Nephron (organoid): Measurements from ENCODE around the gene SNX18.

Source experiments
- H3K27ac Mint-ChIP-seq, 3 experiments: 2 replicates each; pipeline ENCODE4 v1.8.0; 2020; ENCODE audit warnings: mixed read lengths in 3 of 3, mild to moderate bottlenecking in 2 of 3, moderate library complexity in 1 of 3
- H3K27me3 Mint-ChIP-seq: 2 replicates; pipeline ENCODE4 v1.8.0; 2021; ENCODE audit warnings: low read depth, mild to moderate bottlenecking, moderate library complexity, mixed read lengths
- H3K36me3 Mint-ChIP-seq: 2 replicates; pipeline ENCODE4 v1.8.0; 2020; ENCODE audit warnings: low read depth, mixed read lengths
- H3K4me1 Mint-ChIP-seq: 2 replicates; pipeline ENCODE4 v1.8.0; 2020; ENCODE audit warnings: mixed read lengths
- H3K4me3 Mint-ChIP-seq, 3 experiments: 2 replicates each; pipeline ENCODE4 v1.8.0; 2020; ENCODE audit warnings: mild to moderate bottlenecking in 3 of 3, mixed read lengths in 3 of 3, moderate library complexity in 2 of 3
- H3K9me3 Mint-ChIP-seq: 2 replicates; pipeline ENCODE4 v1.8.0; 2020; ENCODE audit warnings: mixed read lengths
- TF ChIP-seq, protein P1 (sequence below), 3 experiments: fragments of 200-600 bp; sonication (generic); IDR thresholded peaks; one replicate each; pipeline ENCODE4 v1.5.0; 2021; ENCODE audit warnings: antibody characterized with exemption in 3 of 3; ENCODE audit not compliant: unreplicated experiment in 3 of 3

SNX18 gene

DNA sequence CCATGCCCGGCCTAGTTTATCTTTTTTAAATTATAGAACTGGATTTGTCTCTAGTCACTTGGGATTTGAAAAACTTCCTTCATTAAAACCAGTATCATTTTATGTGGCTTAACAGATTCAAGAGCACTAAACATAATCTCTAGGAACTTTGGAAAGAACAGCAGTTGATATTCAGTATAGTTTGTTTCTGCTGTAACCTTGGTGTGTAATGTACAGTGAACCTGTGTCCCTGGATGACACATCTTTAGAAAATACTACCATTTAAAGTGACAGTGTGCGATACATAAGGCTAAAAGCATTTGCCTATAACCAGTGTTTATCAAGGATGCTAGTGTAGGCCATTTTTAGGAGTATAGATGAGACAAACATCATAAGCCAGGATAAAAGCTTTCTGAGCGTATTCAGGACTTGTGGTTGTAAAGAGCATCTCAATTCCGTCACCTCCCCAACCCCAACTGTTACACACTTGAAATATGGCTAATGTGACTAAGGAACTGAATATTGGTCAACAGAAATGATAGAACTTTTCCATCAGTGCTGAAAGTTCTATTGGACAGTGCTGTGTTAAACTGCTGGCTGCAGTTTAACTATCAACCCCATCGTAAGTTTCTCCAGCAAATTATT, 4.4 kb downstream of the SNX18 start:
- no peaks in the 10 kb centered on the region for H3K27me3 Mint-ChIP-seq
- TF ChIP-seq, protein P1, sequence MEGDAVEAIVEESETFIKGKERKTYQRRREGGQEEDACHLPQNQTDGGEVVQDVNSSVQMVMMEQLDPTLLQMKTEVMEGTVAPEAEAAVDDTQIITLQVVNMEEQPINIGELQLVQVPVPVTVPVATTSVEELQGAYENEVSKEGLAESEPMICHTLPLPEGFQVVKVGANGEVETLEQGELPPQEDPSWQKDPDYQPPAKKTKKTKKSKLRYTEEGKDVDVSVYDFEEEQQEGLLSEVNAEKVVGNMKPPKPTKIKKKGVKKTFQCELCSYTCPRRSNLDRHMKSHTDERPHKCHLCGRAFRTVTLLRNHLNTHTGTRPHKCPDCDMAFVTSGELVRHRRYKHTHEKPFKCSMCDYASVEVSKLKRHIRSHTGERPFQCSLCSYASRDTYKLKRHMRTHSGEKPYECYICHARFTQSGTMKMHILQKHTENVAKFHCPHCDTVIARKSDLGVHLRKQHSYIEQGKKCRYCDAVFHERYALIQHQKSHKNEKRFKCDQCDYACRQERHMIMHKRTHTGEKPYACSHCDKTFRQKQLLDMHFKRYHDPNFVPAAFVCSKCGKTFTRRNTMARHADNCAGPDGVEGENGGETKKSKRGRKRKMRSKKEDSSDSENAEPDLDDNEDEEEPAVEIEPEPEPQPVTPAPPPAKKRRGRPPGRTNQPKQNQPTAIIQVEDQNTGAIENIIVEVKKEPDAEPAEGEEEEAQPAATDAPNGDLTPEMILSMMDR (IDR thresholded peaks at IDR 0.05; ENCODE audit: unreplicated experiment in 3 of 3): no peak
- H3K4me3 Mint-ChIP-seq: peak overlapping the region; percentile 53 to 76 (median 71)
- H3K9me3 Mint-ChIP-seq: no peaks in the 10 kb centered on the region
- H3K36me3 Mint-ChIP-seq: peaks cover 22% of the 10 kb centered on the region
- peaks cover 56% of the 10 kb centered on the region for H3K4me1 Mint-ChIP-seq
- H3K27ac Mint-ChIP-seq: peak overlapping the region in 2 of 3 experiments; percentile 44 to 53

DNA sequence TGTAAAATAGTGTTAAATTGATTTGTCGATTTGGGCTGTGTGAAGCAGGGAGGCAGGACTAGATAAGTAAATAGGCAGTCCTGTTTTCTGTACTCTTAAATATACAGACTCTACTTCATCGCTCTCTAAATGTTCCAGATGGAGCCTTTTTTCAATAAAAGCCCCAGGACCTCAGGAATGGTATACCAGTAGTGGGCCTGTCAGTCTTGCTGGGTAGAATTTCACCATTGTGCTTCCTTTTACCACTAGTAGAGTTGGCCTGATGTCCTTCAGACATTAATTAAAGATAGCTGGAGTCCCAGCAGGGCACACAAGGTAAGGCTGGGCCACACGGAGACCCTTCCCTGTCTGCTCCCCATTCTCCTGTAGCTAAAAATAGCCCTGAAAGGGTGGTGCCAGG, 6.0 kb downstream of the SNX18 start:
- H3K9me3 Mint-ChIP-seq: no peaks in the 10 kb centered on the region
- peak overlapping the region in 2 of 3 experiments; percentile 55 for H3K4me3 Mint-ChIP-seq
- H3K36me3 Mint-ChIP-seq: peaks cover 21% of the 10 kb centered on the region
- H3K4me1 Mint-ChIP-seq: peaks cover 52% of the 10 kb centered on the region
- no peaks in the 10 kb centered on the region for H3K27me3 Mint-ChIP-seq
- TF ChIP-seq, protein P1 (IDR thresholded peaks at IDR 0.05; ENCODE audit: unreplicated experiment in 3 of 3): no peak
- peak overlapping the region in 1 of 3 experiments; percentile 25 for H3K27ac Mint-ChIP-seq

DNA sequence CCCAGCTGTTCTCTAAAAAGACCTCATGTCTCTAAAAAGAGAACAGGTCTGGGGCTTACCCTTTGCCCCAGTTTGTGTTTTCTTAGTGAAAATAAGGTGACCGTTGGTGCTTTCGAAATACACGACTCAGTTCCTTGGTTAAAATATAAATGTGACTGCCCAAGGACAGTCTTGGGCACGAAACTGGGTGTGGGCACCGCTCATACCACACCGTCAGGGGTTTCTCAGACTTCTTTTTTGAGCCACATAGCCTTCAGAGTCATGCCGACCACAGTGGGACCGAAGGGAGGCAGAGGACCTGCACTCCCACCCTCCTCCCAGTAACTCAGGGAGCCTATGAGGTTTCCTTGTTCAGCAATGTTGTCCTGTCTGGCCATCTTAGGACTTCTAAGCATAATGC, 6.5 kb downstream of the SNX18 start:
- Mint-ChIP-seq H3K36me3 (peaks cover 16% of the 10 kb centered on the region), H3K27me3 (no peaks in the 10 kb centered on the region), H3K4me1 (peaks cover 46% of the 10 kb centered on the region), H3K27ac (peak overlapping the region; percentile 23 to 72 (median 68)), H3K4me3 (peak overlapping the region; percentile 33 to 51 (median 45)), H3K9me3 (no peaks in the 10 kb centered on the region)
- TF ChIP-seq, protein P1 (IDR thresholded peaks at IDR 0.05; ENCODE audit: unreplicated experiment in 3 of 3): no peak

DNA sequence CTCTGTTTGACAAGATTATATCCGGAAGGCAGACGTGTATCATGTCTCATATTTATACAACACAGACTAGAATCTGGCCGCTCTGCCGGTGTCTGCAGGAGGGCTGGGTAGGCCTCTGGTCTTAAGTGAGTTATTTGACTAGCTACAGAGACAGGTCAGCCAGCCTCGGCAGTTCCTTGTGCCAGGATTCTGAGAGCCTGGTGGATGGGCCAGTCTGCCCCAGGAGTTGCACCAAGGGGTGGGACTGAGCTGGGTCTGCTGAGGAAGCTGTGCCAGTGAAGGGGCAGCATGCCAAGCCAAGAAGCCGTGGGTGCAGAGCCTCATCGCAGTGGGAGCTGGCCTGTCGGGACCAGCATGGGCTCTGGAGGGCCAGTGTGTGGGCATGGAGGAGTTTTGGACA, 7.1 kb downstream of the SNX18 start:
- peak overlapping the region in 2 of 3 experiments; percentile 43 to 45 for H3K4me3 Mint-ChIP-seq
- no peaks in the 10 kb centered on the region for H3K27me3 Mint-ChIP-seq
- H3K36me3 Mint-ChIP-seq: peaks cover 10% of the 10 kb centered on the region
- TF ChIP-seq, protein P1 (IDR thresholded peaks at IDR 0.05; ENCODE audit: unreplicated experiment in 3 of 3): no peak
- no peaks in the 10 kb centered on the region for H3K9me3 Mint-ChIP-seq
- H3K27ac Mint-ChIP-seq: peak overlapping the region; percentile 23 to 72 (median 68)
- peaks cover 40% of the 10 kb centered on the region for H3K4me1 Mint-ChIP-seq

DNA sequence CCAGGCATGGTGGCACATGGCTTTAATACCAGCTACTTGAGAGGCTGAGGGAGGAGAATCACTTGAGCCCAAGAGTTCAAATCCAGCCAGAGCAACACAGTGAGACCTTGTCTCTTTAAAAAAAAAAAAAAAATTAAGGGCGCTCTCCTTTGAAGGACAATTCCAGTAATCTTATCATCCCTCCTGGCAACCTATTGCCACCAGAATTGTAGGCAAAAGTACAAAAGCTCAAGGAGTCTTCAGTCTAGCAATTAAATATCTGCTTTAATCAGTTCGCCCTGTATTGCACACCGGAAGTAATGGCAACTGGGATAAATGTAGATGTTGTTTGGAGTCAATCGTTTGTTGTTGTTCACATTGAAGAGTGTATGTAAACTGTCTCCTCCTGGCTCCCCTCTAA, 7.7 kb downstream of the SNX18 start:
- peaks cover 34% of the 10 kb centered on the region for H3K4me1 Mint-ChIP-seq
- H3K27me3 Mint-ChIP-seq: no peaks in the 10 kb centered on the region
- H3K36me3 Mint-ChIP-seq: peaks cover 7% of the 10 kb centered on the region
- H3K9me3 Mint-ChIP-seq: no peaks in the 10 kb centered on the region
- no peak overlapping the region for H3K27ac Mint-ChIP-seq
- no peak overlapping the region for H3K4me3 Mint-ChIP-seq
- TF ChIP-seq, protein P1 (IDR thresholded peaks at IDR 0.05; ENCODE audit: unreplicated experiment in 3 of 3): no peak

DNA sequence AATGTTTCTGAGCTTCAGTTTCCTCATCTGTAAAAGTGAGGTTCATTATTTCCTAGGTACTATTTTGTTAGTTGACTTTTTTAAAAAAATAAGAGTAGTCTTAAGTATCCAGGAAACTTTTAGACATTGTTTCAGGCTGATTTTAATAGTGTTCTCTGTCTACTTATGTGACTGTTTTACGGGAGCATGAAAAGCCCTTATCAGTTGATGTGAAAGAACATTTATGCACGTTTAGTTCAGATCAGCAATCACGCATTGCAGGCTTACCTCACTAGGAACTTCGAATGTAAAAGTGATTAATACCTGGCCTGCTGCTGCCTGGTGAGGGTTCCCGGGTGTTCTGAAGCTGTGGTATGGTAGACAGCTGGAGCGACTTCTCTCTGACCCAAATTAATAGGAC, 8.1 kb downstream of the SNX18 start:
- Mint-ChIP-seq H3K27ac (no peak overlapping the region), H3K4me1 (peaks cover 30% of the 10 kb centered on the region), H3K27me3 (no peaks in the 10 kb centered on the region), H3K9me3 (no peaks in the 10 kb centered on the region), H3K36me3 (peaks cover 7% of the 10 kb centered on the region), H3K4me3 (no peak overlapping the region)
- TF ChIP-seq, protein P1 (IDR thresholded peaks at IDR 0.05; ENCODE audit: unreplicated experiment in 3 of 3): no peak
